Activated T-helper 1 cell treated with anti-CD3 and anti-CD28 coated beads, Interleukin-12 subunit alpha, Interleukin-12 subunit beta, Interleukin-2, Interleukin-4 antibody, amounts not matched to agents 30 ng/mL and 10 ng/mL and 1 ng/mL, durations not matched to agents 14 hours and 24 hours and 36 hours (primary cell): ENCODE data around the gene MARVELD2. TPM values are rescaled to one million over a fixed set of nuclear protein-coding genes. Genes with fewer than 3 reads are reported as not detected.
"Not testable (repeated sequence)": the region's sequence is repeated elsewhere in the genome, so short reads cannot be mapped to it uniquely, and the experiment has no call there.

Experiments
- DNase-seq: peaks from one replicate; pipeline ENCODE4 v3.0.0; 2021; ENCODE audit warnings: low spot score
- H3K27ac Mint-ChIP-seq: one replicate; pipeline ENCODE4 v1.8.0; 2021; ENCODE audit warnings: mild to moderate bottlenecking, mixed read lengths
- H3K27me3 Mint-ChIP-seq: one replicate; pipeline ENCODE4 v1.8.0; 2022; ENCODE audit warnings: mild to moderate bottlenecking, moderate library complexity, mixed read lengths; ENCODE audit not compliant: insufficient read depth
- H3K36me3 Mint-ChIP-seq: one replicate; pipeline ENCODE4 v1.8.0; 2021; ENCODE audit warnings: low read depth, mixed read lengths
- H3K4me1 Mint-ChIP-seq: one replicate; pipeline ENCODE4 v1.8.0; 2021; ENCODE audit warnings: low read depth, mixed read lengths
- H3K4me3 Mint-ChIP-seq: one replicate; pipeline ENCODE4 v1.8.0; 2021; ENCODE audit warnings: mild to moderate bottlenecking, moderate library complexity, mixed read lengths
- H3K9me3 Mint-ChIP-seq: one replicate; pipeline ENCODE4 v1.8.0; 2021; ENCODE audit warnings: mixed read lengths
- intact Hi-C: fragments of 100-400 bp; cut with micrococcal nuclease; formaldehyde crosslinking; loops from one replicate; pipeline ENCODE4 v1.15.1; 2024
- total RNA-seq: library from RNA; stranded (reverse); gene quantifications from 2 replicates; pipeline ENCODE4 v1.2.3, GENCODE V29; 2022

The MARVELD2 gene
- total RNA-seq, 1 donor from 2014 or later, result 0.23 TPM

GRCh38 chr5:69416699-69417098 lies 1.8 kb downstream of the MARVELD2 start:
- intact Hi-C loops, result no loop called here
- Mint-ChIP-seq H3K36me3 (peaks cover 11% of the 10 kb centered on the region), H3K27ac (no peak overlapping the region)

GRCh38 chr5:69418554-69418953 lies 3.6 kb downstream of the MARVELD2 start:
- Mint-ChIP-seq H3K27ac (no peak overlapping the region), H3K9me3 (no peaks in the 10 kb centered on the region), H3K27me3 (peaks cover 4% of the 10 kb centered on the region), H3K4me1 (no peaks in the 10 kb centered on the region), H3K36me3 (peaks cover 10% of the 10 kb centered on the region), H3K4me3 (no peak overlapping the region)
- DNase-seq, result no peak
- intact Hi-C loops, result no loop called here

More at GRCh38 chr5:69416699-69417098, 1.8 kb downstream of the MARVELD2 start:
- H3K27me3 Mint-ChIP-seq, result peaks cover 4% of the 10 kb centered on the region
- no peaks in the 10 kb centered on the region for H3K4me1 Mint-ChIP-seq
- DNase-seq, result no peak
- no peaks in the 10 kb centered on the region for H3K9me3 Mint-ChIP-seq
- H3K4me3 Mint-ChIP-seq, result no peak overlapping the region

GRCh38 chr5:69431424-69432303 lies 16.7 kb downstream of the MARVELD2 start:
- no peak overlapping the region for H3K27ac Mint-ChIP-seq
- no peaks in the 10 kb centered on the region for H3K36me3 Mint-ChIP-seq
- no peak overlapping the region for H3K4me3 Mint-ChIP-seq
- H3K4me1 Mint-ChIP-seq, result no peaks in the 10 kb centered on the region
- intact Hi-C loops, result no loop called here
- no peaks in the 10 kb centered on the region for H3K9me3 Mint-ChIP-seq
- DNase-seq, result no peak
- peaks cover 2% of the 10 kb centered on the region for H3K27me3 Mint-ChIP-seq

GRCh38 chr5:69432412-69433206 lies 17.7 kb downstream of the MARVELD2 start:
- H3K36me3 Mint-ChIP-seq, result no peaks in the 10 kb centered on the region
- no peak overlapping the region for H3K27ac Mint-ChIP-seq
- H3K27me3 Mint-ChIP-seq, result peaks cover 2% of the 10 kb centered on the region
- H3K4me1 Mint-ChIP-seq, result no peaks in the 10 kb centered on the region
- intact Hi-C loops, result no loop called here
- H3K9me3 Mint-ChIP-seq, result no peaks in the 10 kb centered on the region
- no peak overlapping the region for H3K4me3 Mint-ChIP-seq
- no peak for DNase-seq

GRCh38 chr5:69435276-69435884 lies 20.5 kb downstream of the MARVELD2 start:
- not testable (repeated sequence) for H3K36me3 Mint-ChIP-seq, DNase-seq

GRCh38 chr5:69444127-69444754 lies 29.3 kb downstream of the MARVELD2 start:
- H3K36me3 Mint-ChIP-seq, result no peaks in the 10 kb centered on the region
- peaks cover 3% of the 10 kb centered on the region for H3K27me3 Mint-ChIP-seq
- intact Hi-C loops, result no loop called here
- no peaks in the 10 kb centered on the region for H3K4me1 Mint-ChIP-seq
- no peaks in the 10 kb centered on the region for H3K9me3 Mint-ChIP-seq
- DNase-seq, result no peak
- no peak overlapping the region for H3K27ac Mint-ChIP-seq
- H3K4me3 Mint-ChIP-seq, result no peak overlapping the region

More at GRCh38 chr5:69435276-69435884, 20.5 kb downstream of the MARVELD2 start:
- H3K27me3 Mint-ChIP-seq, H3K27ac Mint-ChIP-seq, H3K4me3 Mint-ChIP-seq, H3K9me3 Mint-ChIP-seq, H3K4me1 Mint-ChIP-seq, intact Hi-C loops: not testable (repeated sequence)

GRCh38 chr5:69449511-69449910 lies 34.6 kb downstream of the MARVELD2 start:
- Mint-ChIP-seq H3K4me3 (no peak overlapping the region), H3K36me3 (no peaks in the 10 kb centered on the region), H3K9me3 (no peaks in the 10 kb centered on the region), H3K27ac (no peak overlapping the region), H3K27me3 (peaks cover 5% of the 10 kb centered on the region), H3K4me1 (no peaks in the 10 kb centered on the region)
- intact Hi-C loops, result no loop called here
- no peak for DNase-seq

- intact Hi-C loops, result no loop called here
- Mint-ChIP-seq H3K27me3 (peaks cover 5% of the 10 kb centered on the region), H3K4me1 (no peaks in the 10 kb centered on the region), H3K36me3 (no peaks in the 10 kb centered on the region), H3K27ac (no peak overlapping the region), H3K4me3 (no peak overlapping the region), H3K9me3 (no peaks in the 10 kb centered on the region)
- DNase-seq, result no peak
Measured at GRCh38 chr5:69450116-69450515, 35.2 kb downstream of the MARVELD2 start.

GRCh38 chr5:69450527-69450926 lies 35.6 kb downstream of the MARVELD2 start:
- DNase-seq, H3K27ac Mint-ChIP-seq, intact Hi-C loops, H3K4me3 Mint-ChIP-seq, H3K36me3 Mint-ChIP-seq, H3K27me3 Mint-ChIP-seq, H3K4me1 Mint-ChIP-seq, H3K9me3 Mint-ChIP-seq: not testable (repeated sequence)

- peaks cover 8% of the 10 kb centered on the region for H3K27me3 Mint-ChIP-seq
- intact Hi-C loops, result no loop called here
- no peaks in the 10 kb centered on the region for H3K9me3 Mint-ChIP-seq
- H3K36me3 Mint-ChIP-seq, result no peaks in the 10 kb centered on the region
- no peak overlapping the region for H3K4me3 Mint-ChIP-seq
- H3K27ac Mint-ChIP-seq, result no peak overlapping the region
- no peaks in the 10 kb centered on the region for H3K4me1 Mint-ChIP-seq
- DNase-seq, result no peak
Measured at GRCh38 chr5:69451941-69452647, 37.2 kb downstream of the MARVELD2 start.

- H3K4me1 Mint-ChIP-seq, H3K36me3 Mint-ChIP-seq, DNase-seq, H3K27ac Mint-ChIP-seq, H3K4me3 Mint-ChIP-seq, H3K9me3 Mint-ChIP-seq, intact Hi-C loops, H3K27me3 Mint-ChIP-seq: not testable (repeated sequence)
Measured at GRCh38 chr5:69453487-69453886, 38.6 kb downstream of the MARVELD2 start.
